GM10847 (cell line): ENCODE results near the gene QRICH1.

Source experiments
- POLR2A ChIP-seq: IDR thresholded peaks from 2 replicates; pipeline ENCODE4 v1.6.1; 2011; ENCODE audit not compliant: insufficient read length; ENCODE audit errors: extremely low read depth

Gene QRICH1, protein sequence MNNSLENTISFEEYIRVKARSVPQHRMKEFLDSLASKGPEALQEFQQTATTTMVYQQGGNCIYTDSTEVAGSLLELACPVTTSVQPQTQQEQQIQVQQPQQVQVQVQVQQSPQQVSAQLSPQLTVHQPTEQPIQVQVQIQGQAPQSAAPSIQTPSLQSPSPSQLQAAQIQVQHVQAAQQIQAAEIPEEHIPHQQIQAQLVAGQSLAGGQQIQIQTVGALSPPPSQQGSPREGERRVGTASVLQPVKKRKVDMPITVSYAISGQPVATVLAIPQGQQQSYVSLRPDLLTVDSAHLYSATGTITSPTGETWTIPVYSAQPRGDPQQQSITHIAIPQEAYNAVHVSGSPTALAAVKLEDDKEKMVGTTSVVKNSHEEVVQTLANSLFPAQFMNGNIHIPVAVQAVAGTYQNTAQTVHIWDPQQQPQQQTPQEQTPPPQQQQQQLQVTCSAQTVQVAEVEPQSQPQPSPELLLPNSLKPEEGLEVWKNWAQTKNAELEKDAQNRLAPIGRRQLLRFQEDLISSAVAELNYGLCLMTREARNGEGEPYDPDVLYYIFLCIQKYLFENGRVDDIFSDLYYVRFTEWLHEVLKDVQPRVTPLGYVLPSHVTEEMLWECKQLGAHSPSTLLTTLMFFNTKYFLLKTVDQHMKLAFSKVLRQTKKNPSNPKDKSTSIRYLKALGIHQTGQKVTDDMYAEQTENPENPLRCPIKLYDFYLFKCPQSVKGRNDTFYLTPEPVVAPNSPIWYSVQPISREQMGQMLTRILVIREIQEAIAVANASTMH

DNA sequence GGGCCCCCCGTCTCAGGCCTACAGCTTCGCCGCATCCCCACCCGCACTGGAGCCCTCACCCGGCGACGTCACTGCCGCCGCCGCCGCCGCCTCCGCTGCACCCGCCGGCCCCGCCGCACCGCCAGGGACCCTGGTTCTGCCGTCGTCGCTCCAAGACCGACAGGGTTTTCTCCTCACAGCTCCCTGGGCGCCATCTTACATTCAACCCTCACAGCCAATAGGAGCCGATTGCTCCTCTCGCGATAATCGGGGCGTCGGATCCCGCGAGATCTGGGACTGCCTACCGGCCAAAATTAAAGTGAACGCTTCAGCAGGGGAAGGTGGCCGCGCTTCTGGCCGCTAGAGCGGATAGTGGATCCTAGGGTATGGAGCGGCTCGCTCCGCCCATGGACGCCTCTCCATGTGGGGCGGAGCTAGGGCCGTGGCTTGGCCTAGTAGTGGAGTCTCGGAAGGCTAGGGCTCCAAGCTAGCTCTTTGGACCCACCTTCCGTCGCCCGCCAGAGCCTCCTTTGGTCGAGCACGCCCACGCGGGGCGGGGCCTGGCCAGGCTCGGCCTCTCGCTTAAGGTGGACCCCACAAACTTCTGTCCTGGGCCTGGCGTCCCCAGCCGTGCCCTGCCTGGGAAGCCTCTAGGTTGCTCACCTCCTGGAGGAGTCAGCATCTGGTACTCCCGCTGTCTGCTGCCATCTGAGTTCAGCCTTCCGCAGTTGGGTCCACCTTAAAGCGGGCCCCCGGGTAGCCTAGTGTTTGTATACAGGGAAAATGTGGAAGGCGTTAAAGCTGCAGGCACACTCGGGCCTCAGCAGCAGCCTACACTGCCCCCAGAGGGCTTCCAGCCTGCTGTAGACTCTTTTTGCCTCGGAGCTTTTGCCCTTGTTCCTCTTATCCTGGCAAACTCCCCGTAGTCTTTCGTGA, at the start of gene QRICH1:
TSS of gene QRICH1 (minus strand) at position 219 of the 915 bp plus-strand sequence. CDS start 17,054 bp downstream, outside the sequence.
- TF ChIP-seq POLR2A: peak; percentile 73

- TF ChIP-seq POLR2A: no peak
These were observed 46.2 kb upstream of the QRICH1 start for GRCh38 chr3:49140080-49140479.

DNA sequence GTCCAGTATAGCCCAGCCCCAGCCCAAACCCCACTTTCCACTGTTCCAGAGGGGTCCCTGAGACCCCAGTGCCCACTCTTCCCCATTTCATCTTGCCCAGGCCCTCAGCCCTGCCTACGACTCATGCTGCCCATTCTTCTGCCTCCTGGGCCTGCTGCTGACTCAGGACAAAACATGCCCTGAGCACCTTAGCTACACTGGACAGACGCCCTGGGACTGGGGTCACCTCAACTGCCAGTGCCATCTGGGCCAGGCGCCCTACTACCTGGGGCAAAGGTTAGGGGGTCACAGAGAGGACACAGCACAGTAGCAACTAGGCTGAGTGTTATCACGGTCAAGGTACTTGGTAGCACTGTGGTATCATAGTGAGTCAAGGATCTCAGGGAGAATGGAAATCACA, 41.6 kb upstream of the QRICH1 start:
- TF ChIP-seq POLR2A: no peak

GRCh38 chr3:49134471-49135265, 40.8 kb upstream of the QRICH1 start:
- no peak for TF ChIP-seq POLR2A

- TF ChIP-seq POLR2A: no peak
These were observed 39.5 kb upstream of the QRICH1 start for GRCh38 chr3:49133226-49133951.

- no peak for TF ChIP-seq POLR2A
These were observed 38.8 kb upstream of the QRICH1 start, which contains the start of gene LAMB2 for GRCh38 chr3:49132437-49133225. Gene LAMB2, minus strand, starts transcription at chr3:49133050. Its CDS starts 183 bp downstream, at chr3:49132867.

DNA sequence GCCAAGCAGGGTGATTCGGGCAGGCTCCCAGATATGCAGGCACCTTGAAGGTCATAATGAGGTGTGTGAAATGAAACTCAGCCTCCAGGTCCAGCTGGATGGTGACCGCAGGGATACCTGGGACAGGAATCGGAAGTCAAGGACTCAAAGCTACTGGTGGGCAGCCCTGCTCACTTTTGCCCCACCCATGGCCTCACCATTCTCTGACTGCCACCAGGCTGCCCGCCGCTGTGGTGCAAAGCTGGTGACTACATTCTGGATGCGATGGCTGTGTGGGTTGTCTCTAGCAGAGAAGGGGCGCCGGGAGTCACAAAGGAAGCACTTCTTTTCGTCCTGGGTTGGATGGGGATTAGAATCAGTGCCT, 38.2 kb upstream of the QRICH1 start:
- no peak for TF ChIP-seq POLR2A

DNA sequence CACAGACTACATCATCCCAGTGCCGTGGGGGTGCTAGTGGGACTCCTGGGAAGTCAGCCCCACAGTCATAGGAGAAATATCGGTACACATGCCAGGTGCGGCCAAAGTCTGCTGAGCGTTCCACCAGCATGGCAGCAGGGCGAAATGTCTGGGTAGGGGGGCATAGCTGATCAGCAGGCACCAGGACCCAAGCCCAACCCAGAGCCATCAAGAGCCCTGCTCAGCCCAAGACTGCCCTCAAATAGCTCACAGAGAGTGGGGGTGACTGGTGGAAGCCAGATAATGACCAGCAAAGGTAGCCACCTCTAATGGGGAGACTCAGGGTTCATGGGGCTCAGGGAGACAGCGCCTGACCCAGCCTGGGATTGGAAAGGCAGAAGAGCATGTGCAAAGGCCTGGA, 37.7 kb upstream of the QRICH1 start:
- TF ChIP-seq POLR2A: no peak

DNA sequence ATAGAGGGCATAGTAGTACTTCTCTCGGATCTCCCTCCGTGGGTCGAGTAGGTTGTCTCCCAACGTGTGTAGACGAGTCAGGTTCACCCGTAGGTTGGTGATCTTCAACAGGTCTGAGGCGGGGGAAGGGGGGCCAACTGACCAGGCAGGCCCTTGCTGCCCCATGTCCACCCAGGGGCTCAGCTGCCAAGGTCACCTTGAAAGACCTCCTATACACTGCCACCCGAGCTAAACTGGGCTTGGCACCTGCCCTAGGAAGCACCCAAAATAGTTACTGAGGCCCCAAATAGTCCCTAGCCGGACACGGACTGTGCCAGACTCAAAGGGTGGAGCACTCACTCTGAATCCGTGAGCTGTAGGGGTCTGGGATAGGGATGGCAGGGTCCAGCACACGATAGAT, 37.2 kb upstream of the QRICH1 start:
- TF ChIP-seq POLR2A: no peak

- no peak for TF ChIP-seq POLR2A
These were observed 31.3 kb upstream of the QRICH1 start for GRCh38 chr3:49124991-49125670.

DNA sequence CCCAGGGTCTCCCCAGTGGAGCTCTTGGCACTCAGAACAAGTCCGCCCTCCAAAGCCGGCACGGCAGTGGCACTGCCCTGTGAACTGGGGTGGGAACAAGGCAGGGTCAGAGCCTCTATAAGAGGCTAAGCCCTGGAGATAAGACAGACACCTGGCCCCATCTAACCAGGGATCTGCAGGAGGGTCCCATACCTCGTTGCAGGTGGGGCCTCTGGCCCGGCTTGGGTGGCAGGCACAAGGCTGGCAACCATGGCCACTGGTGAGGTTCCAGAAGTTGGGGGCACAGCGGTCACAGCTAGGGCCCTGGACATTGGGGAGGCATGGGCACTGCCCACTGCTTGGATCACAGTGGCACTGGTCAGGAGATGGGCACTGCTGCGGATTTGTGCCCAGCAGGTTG, 30.3 kb upstream of the QRICH1 start:
- no peak for TF ChIP-seq POLR2A

DNA sequence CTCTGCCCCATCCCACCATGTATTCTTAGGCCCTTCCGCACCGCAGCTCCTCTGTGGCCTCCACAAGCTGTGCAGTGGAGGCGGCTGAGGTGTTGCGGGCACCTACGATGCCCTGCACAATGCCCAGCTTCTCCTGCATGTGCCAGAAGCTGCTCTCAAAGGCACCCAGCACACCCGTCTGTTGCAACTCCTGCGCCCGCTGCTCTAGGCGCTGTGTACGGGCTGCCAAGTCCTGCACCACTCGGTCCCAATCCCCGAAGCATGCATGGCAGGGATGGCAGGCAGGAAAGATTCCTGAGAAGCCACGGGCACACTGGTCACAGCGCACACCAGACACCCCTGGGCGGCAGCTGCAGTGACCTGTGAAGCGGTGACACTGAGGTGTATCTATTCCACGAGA, 29.8 kb upstream of the QRICH1 start:
- TF ChIP-seq POLR2A: no peak
